PFSK-1 (cell line): ENCODE measurements around the gene COX19.

Experiments used
- POLR2AphosphoS5 ChIP-seq: IDR thresholded peaks from 2 replicates; pipeline ENCODE4 v1.6.1; 2012; ENCODE audit warnings: low read depth, mild to moderate bottlenecking, control low read depth, low read length, moderate library complexity
- REST ChIP-seq, 2 experiments: IDR thresholded peaks; 2 replicates each; pipeline versions ENCODE4 v1.6.1 to v1.8.0; 2011 to 2012; ENCODE audit warnings: low read depth in 2 of 2, low read length in 2 of 2, control low read depth in 1 of 2, inconsistent platforms in 1 of 2, mild to moderate bottlenecking in 1 of 2, moderate library complexity in 1 of 2; ENCODE audit not compliant: insufficient read depth in 1 of 2

- TF ChIP-seq POLR2AphosphoS5 (no peak), REST (IDR thresholded peaks at IDR 0.05; ENCODE audit: insufficient read depth in 1 of 2, low read depth in 2 of 2, low read length in 2 of 2) (no peak)
Measured at GRCh38 chr7:1007901-1008300, 32.6 kb upstream of the COX19 start.
